Measurements from ENCODE around the gene RFXANK. TPM values are rescaled to one million over a fixed set of nuclear protein-coding genes. Genes with fewer than 3 reads are reported as not detected.

RFXANK gene
- total RNA-seq, 3 donors from 2014 or later (not counting 1 experiment from before 2014, with no cell fraction given) = 50.1 to 67.5 (median 66.0) TPM

DNA sequence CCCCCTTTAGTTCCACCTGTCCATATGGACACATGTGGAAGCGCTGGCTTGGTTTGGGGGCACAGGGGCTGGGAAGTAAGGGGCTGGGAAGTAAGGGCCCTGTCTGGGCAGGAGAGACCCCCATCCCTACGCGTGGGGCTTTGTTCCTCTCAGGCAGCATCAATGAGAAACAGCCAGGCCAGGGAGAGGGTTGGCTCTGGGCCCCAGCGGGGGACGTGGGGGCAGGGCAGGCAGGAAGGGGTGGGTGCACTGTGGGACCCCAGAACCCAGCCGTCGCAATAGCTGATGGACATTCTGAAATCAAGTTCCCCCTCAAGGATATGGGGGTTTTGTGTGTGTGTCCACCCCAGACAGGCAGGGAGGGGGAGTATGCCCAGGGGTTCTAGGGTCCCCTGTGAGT is 20.9 kb downstream of the RFXANK start:
- no peak overlapping the region for H3K4me3 ChIP-seq (ENCODE audit: low read length)
- no peak overlapping the region for H3K4me3 Mint-ChIP-seq
- H3K9me3 ChIP-seq (ENCODE audit: control insufficient read depth, insufficient read depth, low read length) = no peaks in the 10 kb centered on the region
- no peak overlapping the region for H3K27ac Mint-ChIP-seq
- no peaks in the 10 kb centered on the region for H3K36me3 Mint-ChIP-seq
- DNase-seq (no peak), ATAC-seq (no peak)
- 8% methylated on average over 7 of the region's 7 CpGs for WGBS (ENCODE audit: insufficient coverage)
- no peak overlapping the region for H3K27ac ChIP-seq (ENCODE audit: low read length)
- intact Hi-C loops (cut with micrococcal nuclease) = no loop called here
- peaks cover 3% of the 10 kb centered on the region for H3K4me1 ChIP-seq (ENCODE audit: control insufficient read depth, insufficient read depth, low read length)
- peaks cover under 1% of the 10 kb centered on the region in 2 donors for H3K4me1 Mint-ChIP-seq
- H3K27me3 ChIP-seq (ENCODE audit: control insufficient read depth, insufficient read depth, low read length) = peaks cover 31% of the 10 kb centered on the region
- H3K27me3 Mint-ChIP-seq (ENCODE audit: low read depth in 2 of 2) = peaks cover 27 to 36% of the 10 kb centered on the region in 2 donors
- H3K9me3 Mint-ChIP-seq = no peaks in the 10 kb centered on the region
- H3K36me3 ChIP-seq (ENCODE audit: control insufficient read depth, insufficient read depth, low read length) = no peaks in the 10 kb centered on the region
- TF ChIP-seq, protein P1, sequence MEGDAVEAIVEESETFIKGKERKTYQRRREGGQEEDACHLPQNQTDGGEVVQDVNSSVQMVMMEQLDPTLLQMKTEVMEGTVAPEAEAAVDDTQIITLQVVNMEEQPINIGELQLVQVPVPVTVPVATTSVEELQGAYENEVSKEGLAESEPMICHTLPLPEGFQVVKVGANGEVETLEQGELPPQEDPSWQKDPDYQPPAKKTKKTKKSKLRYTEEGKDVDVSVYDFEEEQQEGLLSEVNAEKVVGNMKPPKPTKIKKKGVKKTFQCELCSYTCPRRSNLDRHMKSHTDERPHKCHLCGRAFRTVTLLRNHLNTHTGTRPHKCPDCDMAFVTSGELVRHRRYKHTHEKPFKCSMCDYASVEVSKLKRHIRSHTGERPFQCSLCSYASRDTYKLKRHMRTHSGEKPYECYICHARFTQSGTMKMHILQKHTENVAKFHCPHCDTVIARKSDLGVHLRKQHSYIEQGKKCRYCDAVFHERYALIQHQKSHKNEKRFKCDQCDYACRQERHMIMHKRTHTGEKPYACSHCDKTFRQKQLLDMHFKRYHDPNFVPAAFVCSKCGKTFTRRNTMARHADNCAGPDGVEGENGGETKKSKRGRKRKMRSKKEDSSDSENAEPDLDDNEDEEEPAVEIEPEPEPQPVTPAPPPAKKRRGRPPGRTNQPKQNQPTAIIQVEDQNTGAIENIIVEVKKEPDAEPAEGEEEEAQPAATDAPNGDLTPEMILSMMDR (IDR thresholded peaks at IDR 0.05) = no peak

DNA sequence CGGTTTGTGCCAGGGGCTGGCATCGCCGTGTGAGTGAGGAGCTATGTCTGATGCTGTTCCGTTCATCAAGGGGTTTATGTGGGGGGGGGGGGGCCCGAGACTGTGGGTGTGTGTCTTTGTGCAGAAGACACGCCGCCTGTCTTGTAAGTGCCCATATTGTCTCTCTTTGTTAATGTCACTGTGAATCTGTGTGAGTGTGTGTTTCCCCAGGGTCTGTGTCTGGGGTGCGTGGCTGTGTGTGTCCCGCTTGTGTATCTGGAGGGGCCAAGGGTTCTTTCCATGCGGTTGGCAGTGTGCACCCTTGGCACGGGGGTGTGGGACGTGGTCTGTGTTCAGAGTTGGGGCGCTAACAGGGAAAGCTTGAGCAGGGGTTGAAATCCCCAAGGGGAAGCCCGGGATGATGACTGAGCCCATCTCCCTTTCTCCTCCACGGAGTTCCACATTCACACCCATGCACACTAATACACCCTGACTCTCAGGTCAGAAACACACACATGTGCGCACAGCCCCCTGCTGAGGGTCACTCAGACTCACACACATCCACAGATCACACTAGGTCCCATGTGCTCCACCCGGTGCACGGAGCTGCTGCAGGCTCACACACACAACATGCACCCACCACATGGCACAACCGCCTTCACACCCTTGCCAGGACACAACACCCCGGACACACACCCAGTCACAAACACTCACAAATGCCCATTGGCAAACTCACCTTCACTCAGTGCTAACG is 21.5 kb downstream of the RFXANK start:
- no peaks in the 10 kb centered on the region for H3K36me3 Mint-ChIP-seq

DNA sequence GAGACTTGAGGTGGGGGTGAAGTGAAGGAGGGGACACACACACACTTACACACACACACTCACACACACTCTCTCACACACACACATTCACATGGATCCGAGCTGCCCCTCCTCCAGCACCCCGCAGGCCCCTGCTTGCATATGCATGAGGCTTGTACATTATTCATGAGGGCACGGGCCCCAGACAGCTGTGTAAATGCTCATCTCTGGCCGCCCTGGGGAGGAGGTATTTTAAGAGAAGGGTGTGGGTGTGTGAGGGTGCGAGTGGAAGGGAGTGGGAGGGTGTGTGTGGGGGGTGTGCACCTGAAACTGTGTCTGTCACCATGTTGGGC is 22.1 kb downstream of the RFXANK start:
- H3K27ac Mint-ChIP-seq = no peak overlapping the region
- intact Hi-C loops (cut with micrococcal nuclease) = no loop called here
- 9% methylated on average over 5 of the region's 5 CpGs for WGBS (ENCODE audit: insufficient coverage)
- H3K27ac ChIP-seq (ENCODE audit: low read length) = no peak overlapping the region
- H3K36me3 Mint-ChIP-seq = no peaks in the 10 kb centered on the region
- H3K9me3 Mint-ChIP-seq = no peaks in the 10 kb centered on the region
- H3K4me3 Mint-ChIP-seq = no peak overlapping the region
- DNase-seq (no peak), ATAC-seq (no peak)
- TF ChIP-seq, protein P1 (IDR thresholded peaks at IDR 0.05) = no peak
- H3K4me1 Mint-ChIP-seq = no peaks in the 10 kb centered on the region
- H3K4me3 ChIP-seq (ENCODE audit: low read length) = no peak overlapping the region
- peaks cover 27 to 36% of the 10 kb centered on the region in 2 donors for H3K27me3 Mint-ChIP-seq (ENCODE audit: low read depth in 2 of 2)
- H3K9me3 ChIP-seq (ENCODE audit: control insufficient read depth, insufficient read depth, low read length) = no peaks in the 10 kb centered on the region
- H3K36me3 ChIP-seq (ENCODE audit: control insufficient read depth, insufficient read depth, low read length) = no peaks in the 10 kb centered on the region
- peaks cover 31% of the 10 kb centered on the region for H3K27me3 ChIP-seq (ENCODE audit: control insufficient read depth, insufficient read depth, low read length)
- H3K4me1 ChIP-seq (ENCODE audit: control insufficient read depth, insufficient read depth, low read length) = no peaks in the 10 kb centered on the region

More for the DNA sequence above, 21.5 kb downstream of the RFXANK start:
- Histone ChIP-seq H3K9me3 (ENCODE audit: control insufficient read depth, insufficient read depth, low read length) (no peaks in the 10 kb centered on the region), H3K4me1 (ENCODE audit: control insufficient read depth, insufficient read depth, low read length) (no peaks in the 10 kb centered on the region), H3K27ac (ENCODE audit: low read length) (no peak overlapping the region), H3K27me3 (ENCODE audit: control insufficient read depth, insufficient read depth, low read length) (peaks cover 31% of the 10 kb centered on the region), H3K4me3 (ENCODE audit: low read length) (no peak overlapping the region), H3K36me3 (ENCODE audit: control insufficient read depth, insufficient read depth, low read length) (no peaks in the 10 kb centered on the region)
- H3K4me1 Mint-ChIP-seq = no peaks in the 10 kb centered on the region
- 45% methylated on average over 17 of the region's 21 CpGs for WGBS (ENCODE audit: insufficient coverage)
- H3K4me3 Mint-ChIP-seq = no peak overlapping the region
- ATAC-seq (no peak), DNase-seq (no peak)
- no peaks in the 10 kb centered on the region for H3K9me3 Mint-ChIP-seq
- intact Hi-C loops (cut with micrococcal nuclease) = no loop called here
- TF ChIP-seq, protein P1 (IDR thresholded peaks at IDR 0.05) = no peak
- no peak overlapping the region for H3K27ac Mint-ChIP-seq
- peaks cover 27 to 36% of the 10 kb centered on the region in 2 donors for H3K27me3 Mint-ChIP-seq (ENCODE audit: low read depth in 2 of 2)

DNA sequence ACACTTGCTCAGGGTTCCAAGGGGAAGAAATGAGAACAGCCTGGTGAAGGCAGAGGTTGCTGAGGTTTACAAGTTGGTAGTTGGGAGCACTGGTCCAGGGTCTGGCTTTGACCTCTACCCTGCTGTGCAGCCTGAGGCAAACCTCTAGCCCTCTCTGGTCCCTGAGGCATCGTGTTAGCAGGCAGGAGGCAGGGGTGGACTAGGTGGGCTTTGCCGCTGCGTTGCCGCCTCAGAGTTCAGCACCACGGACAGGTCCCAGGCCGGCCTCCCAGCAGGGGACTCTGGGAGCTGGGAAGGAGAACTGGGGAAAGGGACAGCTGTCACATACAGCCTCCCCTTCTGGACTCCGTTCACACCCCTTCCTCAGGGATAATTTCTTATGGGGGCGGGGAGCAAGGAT is 22.8 kb downstream of the RFXANK start:
- Mint-ChIP-seq H3K4me3 (no peak overlapping the region), H3K4me1 (no peaks in the 10 kb centered on the region), H3K36me3 (no peaks in the 10 kb centered on the region), H3K9me3 (no peaks in the 10 kb centered on the region), H3K27me3 (ENCODE audit: low read depth in 2 of 2) (peaks cover 27 to 36% of the 10 kb centered on the region in 2 donors), H3K27ac (no peak overlapping the region)
- TF ChIP-seq, protein P1 (IDR thresholded peaks at IDR 0.05) = no peak
- Histone ChIP-seq H3K4me1 (ENCODE audit: control insufficient read depth, insufficient read depth, low read length) (no peaks in the 10 kb centered on the region), H3K36me3 (ENCODE audit: control insufficient read depth, insufficient read depth, low read length) (no peaks in the 10 kb centered on the region), H3K27ac (ENCODE audit: low read length) (no peak overlapping the region), H3K27me3 (ENCODE audit: control insufficient read depth, insufficient read depth, low read length) (peaks cover 31% of the 10 kb centered on the region), H3K9me3 (ENCODE audit: control insufficient read depth, insufficient read depth, low read length) (no peaks in the 10 kb centered on the region), H3K4me3 (ENCODE audit: low read length) (no peak overlapping the region)
- 0% methylated on average over 4 of the region's 8 CpGs for WGBS (ENCODE audit: insufficient coverage)
- ATAC-seq (peak in 2 of 3 donors; percentile 53 to 72), DNase-seq (peak in 1 of 2 donors; percentile 51)
- intact Hi-C loops (cut with micrococcal nuclease) = no loop called here
